A673 (cell line): ENCODE results near the gene FTCD.

Experiments used
- EZH2 ChIP-seq: fragments of 200-600 bp; sonication (generic); IDR thresholded peaks from 2 replicates; pipeline ENCODE4 v1.6.1; 2017; ENCODE audit warnings: borderline replicate concordance, low read depth, mild to moderate bottlenecking, mixed read lengths, antibody characterized with exemption, low read length; ENCODE audit not compliant: poor library complexity, severe bottlenecking
- TF ChIP-seq, protein P1 (sequence below): fragments of 300-800, 200-600 bp; sonication (generic); conservative IDR thresholded peaks from 2 replicates; pipeline ENCODE4 v1.5.1; 2017; ENCODE audit warnings: low read depth, mild to moderate bottlenecking, antibody characterized with exemption, low read length, moderate library complexity, mixed read lengths

- TF ChIP-seq, protein P1, sequence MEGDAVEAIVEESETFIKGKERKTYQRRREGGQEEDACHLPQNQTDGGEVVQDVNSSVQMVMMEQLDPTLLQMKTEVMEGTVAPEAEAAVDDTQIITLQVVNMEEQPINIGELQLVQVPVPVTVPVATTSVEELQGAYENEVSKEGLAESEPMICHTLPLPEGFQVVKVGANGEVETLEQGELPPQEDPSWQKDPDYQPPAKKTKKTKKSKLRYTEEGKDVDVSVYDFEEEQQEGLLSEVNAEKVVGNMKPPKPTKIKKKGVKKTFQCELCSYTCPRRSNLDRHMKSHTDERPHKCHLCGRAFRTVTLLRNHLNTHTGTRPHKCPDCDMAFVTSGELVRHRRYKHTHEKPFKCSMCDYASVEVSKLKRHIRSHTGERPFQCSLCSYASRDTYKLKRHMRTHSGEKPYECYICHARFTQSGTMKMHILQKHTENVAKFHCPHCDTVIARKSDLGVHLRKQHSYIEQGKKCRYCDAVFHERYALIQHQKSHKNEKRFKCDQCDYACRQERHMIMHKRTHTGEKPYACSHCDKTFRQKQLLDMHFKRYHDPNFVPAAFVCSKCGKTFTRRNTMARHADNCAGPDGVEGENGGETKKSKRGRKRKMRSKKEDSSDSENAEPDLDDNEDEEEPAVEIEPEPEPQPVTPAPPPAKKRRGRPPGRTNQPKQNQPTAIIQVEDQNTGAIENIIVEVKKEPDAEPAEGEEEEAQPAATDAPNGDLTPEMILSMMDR = no peak
- no peak for TF ChIP-seq EZH2
Observed at GRCh38 chr21:46181436-46181835, 26.1 kb upstream of the FTCD start.
